DOHH2 (cell line): ENCODE data around the gene KRTAP12-2.

ENCODE experiments used
- CTCF ChIP-seq: fragments of 200-600 bp; sonication (generic); IDR thresholded peaks from one replicate; pipeline ENCODE4 v1.5.1; 2014; ENCODE audit warnings: antibody characterized with exemption, mild to moderate bottlenecking, low read depth, low read length; ENCODE audit not compliant: poor library complexity, severe bottlenecking
- EZH2phosphoT487 ChIP-seq: fragments of 200-600 bp; sonication (generic); IDR thresholded peaks from 2 replicates; pipeline ENCODE4 v1.6.1; 2017; ENCODE audit warnings: borderline replicate concordance, mild to moderate bottlenecking, antibody characterized with exemption, low read length, moderate library complexity, mixed read lengths

- TF ChIP-seq CTCF (no peak), EZH2phosphoT487 (no peak)
These were observed 19.5 kb upstream of the KRTAP12-2 start for GRCh38 chr21:44686000-44686781.
